H9 (cell line): ENCODE results near the gene MLANA. TPM values are rescaled to one million over a fixed set of nuclear protein-coding genes. Genes with fewer than 3 reads are reported as not detected.

Experiments
- DNase-seq: peaks from one replicate; pipeline ENCODE4 v3.0.0-alpha.2; 2017
- H2AFZ ChIP-seq: one replicate; pipeline ENCODE4 v1.6.1; 2013; ENCODE audit warnings: mild to moderate bottlenecking, low read length, control low read depth, moderate library complexity
- H2AK5ac ChIP-seq: 2 replicates; pipeline ENCODE4 v1.6.1; 2013; ENCODE audit warnings: low read length, control low read depth, mixed read lengths; ENCODE audit not compliant: insufficient read length
- H2BK120ac ChIP-seq: one replicate; pipeline ENCODE4 v1.6.1; 2013; ENCODE audit warnings: low read depth, mild to moderate bottlenecking, low read length, control low read depth, inconsistent platforms; ENCODE audit not compliant: poor library complexity, severe bottlenecking
- H2BK12ac ChIP-seq: 2 replicates; pipeline ENCODE4 v1.6.1; 2013; ENCODE audit warnings: low read length, control low read depth, mixed read lengths, low read depth; ENCODE audit not compliant: insufficient read length
- H2BK15ac ChIP-seq: 2 replicates; pipeline ENCODE4 v1.6.1; 2013; ENCODE audit warnings: low read depth, low read length, control low read depth
- H2BK20ac ChIP-seq: one replicate; pipeline ENCODE4 v1.6.1; 2013; ENCODE audit warnings: low read depth, mild to moderate bottlenecking, low read length, control low read depth, inconsistent platforms; ENCODE audit not compliant: poor library complexity, severe bottlenecking
- H2BK5ac ChIP-seq: 2 replicates; pipeline ENCODE4 v1.6.1; 2013; ENCODE audit warnings: low read length, control low read depth, mixed read lengths; ENCODE audit not compliant: insufficient read length
- H3K14ac ChIP-seq: 2 replicates; pipeline ENCODE4 v1.6.1; 2013; ENCODE audit warnings: low read length, control low read depth; ENCODE audit not compliant: insufficient read depth
- H3K18ac ChIP-seq: 2 replicates; pipeline ENCODE4 v1.6.1; 2013; ENCODE audit warnings: low read depth, mild to moderate bottlenecking, mixed read lengths, low read length, control low read depth; ENCODE audit not compliant: insufficient read length
- H3K23ac ChIP-seq: 2 replicates; pipeline ENCODE4 v1.6.1; 2013; ENCODE audit warnings: low read length, control low read depth, mixed read lengths, low read depth; ENCODE audit not compliant: insufficient read length
- H3K23me2 ChIP-seq: 2 replicates; pipeline ENCODE4 v1.6.1; 2013; ENCODE audit warnings: low read depth, mild to moderate bottlenecking, mixed read lengths, low read length, control low read depth; ENCODE audit not compliant: insufficient read length, poor library complexity, severe bottlenecking
- H3K27ac ChIP-seq: 2 replicates; pipeline ENCODE4 v1.5.1; 2013; ENCODE audit warnings: low read length, control low read depth, mixed read lengths, low read depth; ENCODE audit not compliant: insufficient read length
- H3K27me3 ChIP-seq: 2 replicates; pipeline ENCODE4 v1.6.1; 2013; ENCODE audit warnings: low read length, control low read depth, inconsistent platforms; ENCODE audit not compliant: insufficient read depth
- H3K4ac ChIP-seq: 2 replicates; pipeline ENCODE4 v1.6.1; 2013; ENCODE audit warnings: low read depth, mild to moderate bottlenecking, control low read depth, inconsistent platforms, low read length, moderate library complexity
- H3K4me1 ChIP-seq: 2 replicates; pipeline ENCODE4 v1.6.1; 2013; ENCODE audit warnings: low read length, control low read depth, inconsistent platforms; ENCODE audit not compliant: insufficient read depth
- H3K4me2 ChIP-seq: 2 replicates; pipeline ENCODE4 v1.6.1; 2013; ENCODE audit warnings: low read length, control low read depth, mixed read lengths; ENCODE audit not compliant: insufficient read length, insufficient read depth
- H3K56ac ChIP-seq: 2 replicates; pipeline ENCODE4 v1.6.1; 2013; ENCODE audit warnings: low read depth, mild to moderate bottlenecking, mixed read lengths, low read length, control low read depth; ENCODE audit not compliant: insufficient read length
- H3K79me1 ChIP-seq: 2 replicates; pipeline ENCODE4 v1.6.1; 2013; ENCODE audit warnings: low read depth, mild to moderate bottlenecking, moderate library complexity, low read length, control low read depth, inconsistent platforms; ENCODE audit not compliant: insufficient read depth, poor library complexity, severe bottlenecking
- H3K79me2 ChIP-seq: 2 replicates; pipeline ENCODE4 v1.6.1; 2013; ENCODE audit warnings: low read length, control low read depth, inconsistent platforms; ENCODE audit not compliant: insufficient read depth
- H3K9ac ChIP-seq: 2 replicates; pipeline ENCODE4 v1.6.1; 2013; ENCODE audit warnings: low read length, control low read depth, mixed read lengths; ENCODE audit not compliant: insufficient read length; ENCODE audit errors: extremely low read depth
- H3K9me3 ChIP-seq: one replicate; pipeline ENCODE4 v1.6.1; 2013; ENCODE audit warnings: low read depth, low read length, inconsistent platforms; ENCODE audit not compliant: control insufficient read depth
- H3T11ph ChIP-seq: one replicate; pipeline ENCODE4 v1.6.1; 2013; ENCODE audit warnings: mild to moderate bottlenecking, low read length, control low read depth, inconsistent platforms
- H4K20me1 ChIP-seq: one replicate; pipeline ENCODE4 v1.6.1; 2013; ENCODE audit not compliant: control insufficient read depth, insufficient read length, insufficient read depth
- H4K5ac ChIP-seq: 2 replicates; pipeline ENCODE4 v1.6.1; 2013; ENCODE audit warnings: low read depth, mild to moderate bottlenecking, mixed read lengths, low read length, control low read depth; ENCODE audit not compliant: insufficient read length
- H4K8ac ChIP-seq: replicated peaks from 2 replicates; pipeline ENCODE4 v1.6.1; 2013; ENCODE audit warnings: low read length, control low read depth, mixed read lengths, low read depth; ENCODE audit not compliant: insufficient read length
- H4K91ac ChIP-seq: 2 replicates; pipeline ENCODE4 v1.6.1; 2013; ENCODE audit warnings: low read depth, mild to moderate bottlenecking, moderate library complexity, mixed read lengths, low read length, control low read depth; ENCODE audit not compliant: insufficient read length
- H3K27ac Mint-ChIP-seq, 3 experiments: 2 replicates in 2 of 3; 3 replicates in 1 of 3; pipeline ENCODE4 v1.8.0; 2020 to 2021; ENCODE audit warnings: mixed read lengths in 3 of 3, mild to moderate bottlenecking in 1 of 3, moderate library complexity in 1 of 3
- H3K27me3 Mint-ChIP-seq: 2 replicates; pipeline ENCODE4 v1.8.0; 2021; ENCODE audit warnings: low read depth, mild to moderate bottlenecking, moderate library complexity, mixed read lengths
- H3K36me3 Mint-ChIP-seq, 3 experiments: 2 replicates in 2 of 3; 3 replicates in 1 of 3; pipeline ENCODE4 v1.8.0; 2020 to 2021; ENCODE audit warnings: low read depth in 3 of 3, mixed read lengths in 3 of 3; ENCODE audit not compliant: insufficient read depth in 1 of 3
- H3K4me1 Mint-ChIP-seq, 2 experiments: 2 replicates each; pipeline ENCODE4 v1.8.0; 2020; ENCODE audit warnings: mixed read lengths in 2 of 2
- H3K4me3 Mint-ChIP-seq, 2 experiments: 2 replicates in 1 of 2; 3 replicates in 1 of 2; pipeline ENCODE4 v1.8.0; 2020 to 2021; ENCODE audit warnings: mild to moderate bottlenecking in 2 of 2, mixed read lengths in 2 of 2, moderate library complexity in 1 of 2
- H3K9me3 Mint-ChIP-seq, 2 experiments: 2 replicates in 1 of 2; 3 replicates in 1 of 2; pipeline ENCODE4 v1.8.0; 2020; ENCODE audit warnings: mild to moderate bottlenecking in 2 of 2, mixed read lengths in 2 of 2, moderate library complexity in 1 of 2
- CTCF ChIP-seq: fragments of 200-600 bp; sonication (generic); conservative IDR thresholded peaks from 3 replicates; pipeline ENCODE4 v1.8.0; 2021; ENCODE audit warnings: antibody characterized with exemption, mild to moderate bottlenecking
- total RNA-seq: library from RNA; stranded (reverse); gene quantifications from 2 replicates; pipeline ENCODE4 v1.2.1, GENCODE V29; 2021

MLANA gene
- total RNA-seq, 1 experiment from 2014 or later, result not detected

DNA sequence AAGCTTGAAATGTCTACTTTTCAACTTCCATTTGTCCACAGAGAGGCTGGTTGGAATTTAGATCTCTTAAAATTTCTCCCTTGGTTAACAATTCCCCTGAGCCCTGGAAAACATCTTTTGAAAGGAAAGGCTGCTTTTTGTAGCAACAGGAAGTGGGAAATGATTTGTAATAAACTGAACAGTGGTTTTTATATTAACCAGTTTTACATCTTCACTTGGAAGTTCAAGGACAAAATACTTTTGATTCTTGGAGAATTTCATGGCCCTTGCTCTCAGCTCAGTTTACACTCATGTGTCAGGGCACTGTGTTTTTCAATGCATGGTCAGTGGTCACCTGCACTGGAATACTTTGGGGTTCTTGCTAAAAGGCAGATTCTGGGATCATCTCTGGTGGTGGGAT, 9.9 kb downstream of the MLANA start:
- H2BK5ac ChIP-seq, result no peak overlapping the region
- no peak overlapping the region for H2BK20ac ChIP-seq
- H2AFZ ChIP-seq, result no peak overlapping the region
- no peaks in the 10 kb centered on the region for H4K20me1 ChIP-seq
- H2BK15ac ChIP-seq, result no peak overlapping the region
- H3K23ac ChIP-seq, result no peak overlapping the region
- no peak overlapping the region for H4K8ac ChIP-seq
- Mint-ChIP-seq H3K9me3 (no peaks in the 10 kb centered on the region), H3K27me3 (no peaks in the 10 kb centered on the region), H3K27ac (no peak overlapping the region), H3K4me3 (no peak overlapping the region), H3K4me1 (no peaks in the 10 kb centered on the region), H3K36me3 (no peaks in the 10 kb centered on the region)
- no peaks in the 10 kb centered on the region; the same call in 1 of the 2 replicates for H3K27me3 ChIP-seq
- no peak for DNase-seq
- TF ChIP-seq CTCF, result no peak
- H3K4me1 ChIP-seq, result no peaks in the 10 kb centered on the region
- no peak overlapping the region for H3K9ac ChIP-seq
- H2BK12ac ChIP-seq, result no peak overlapping the region
- H3T11ph ChIP-seq, result no peak overlapping the region
- no peaks in the 10 kb centered on the region for H3K9me3 ChIP-seq
- no peak overlapping the region for H2AK5ac ChIP-seq
- no peak overlapping the region for H3K27ac ChIP-seq
- no peaks in the 10 kb centered on the region for H3K23me2 ChIP-seq
- no peak overlapping the region for H3K18ac ChIP-seq
- no peak overlapping the region for H3K14ac ChIP-seq
- H2BK120ac ChIP-seq, result no peak overlapping the region
- H4K91ac ChIP-seq, result no peak overlapping the region
- no peaks in the 10 kb centered on the region for H3K79me2 ChIP-seq
- H3K56ac ChIP-seq, result no peak overlapping the region
- H3K79me1 ChIP-seq, result no peaks in the 10 kb centered on the region
- no peak overlapping the region for H3K4ac ChIP-seq
- no peak overlapping the region for H3K4me2 ChIP-seq
- H4K5ac ChIP-seq, result no peak overlapping the region
